Fibroblast of pulmonary artery (primary cell): ENCODE data around the gene WDR53.
A peak's percentile ranks its signal among the peaks of the same experiment; 100 is the strongest.
"Not testable (repeated sequence)": the region's sequence is repeated elsewhere in the genome, so short reads cannot be mapped to it uniquely, and the experiment has no call there.

Experiments
- DNase-seq: peaks from one replicate; pipeline ENCODE4 v3.0.0-alpha.2; 2010; ENCODE audit warnings: low read depth
- H3K4me3 ChIP-seq: replicated peaks from 2 replicates; pipeline ENCODE4 v1.5.1; 2011; ENCODE audit warnings: low read depth, mild to moderate bottlenecking, control low read depth, low read length, moderate library complexity
- TF ChIP-seq, protein P1 (sequence below): IDR thresholded peaks from 2 replicates; pipeline ENCODE4 v1.5.1; 2011; ENCODE audit warnings: mild to moderate bottlenecking, control low read depth, low read length, inconsistent platforms; ENCODE audit errors: missing control alignments

Gene WDR53

DNA sequence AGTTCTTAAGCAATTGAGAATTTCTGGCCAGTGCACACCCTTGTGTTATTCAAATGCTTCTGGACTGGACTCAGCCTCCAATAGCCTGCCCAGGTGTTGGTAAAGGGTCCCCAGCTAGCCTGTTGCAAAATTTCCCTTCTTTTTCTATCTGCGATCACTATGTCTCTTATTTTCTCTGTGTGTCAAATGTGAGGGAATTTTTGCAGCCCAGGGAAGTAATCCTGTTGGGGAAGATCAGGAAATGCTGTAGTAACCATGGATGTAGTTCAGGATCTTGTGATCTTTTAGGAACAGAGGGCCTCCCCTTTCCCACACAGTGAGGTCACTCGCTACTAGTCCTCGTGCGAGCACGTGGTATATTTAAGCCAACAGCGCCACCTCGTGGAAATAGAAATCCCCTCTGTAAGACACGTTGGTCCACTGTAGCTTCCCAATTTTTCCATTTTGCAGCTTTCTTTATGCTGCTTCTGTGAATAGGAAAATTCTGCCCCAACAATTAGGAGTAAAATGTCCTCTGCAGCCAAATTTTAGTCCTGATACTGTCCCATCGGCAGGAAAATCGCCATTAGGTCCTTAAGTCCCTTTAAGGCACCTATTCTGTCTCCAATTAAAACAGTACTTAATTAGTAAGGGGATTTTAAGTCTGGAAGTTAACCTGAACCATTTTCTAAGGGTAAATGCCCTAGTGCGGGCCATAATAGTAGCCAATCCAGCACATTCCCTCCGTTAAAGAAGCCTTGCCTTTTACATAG, 49.2 kb downstream of the WDR53 start:
- TF ChIP-seq, protein P1, sequence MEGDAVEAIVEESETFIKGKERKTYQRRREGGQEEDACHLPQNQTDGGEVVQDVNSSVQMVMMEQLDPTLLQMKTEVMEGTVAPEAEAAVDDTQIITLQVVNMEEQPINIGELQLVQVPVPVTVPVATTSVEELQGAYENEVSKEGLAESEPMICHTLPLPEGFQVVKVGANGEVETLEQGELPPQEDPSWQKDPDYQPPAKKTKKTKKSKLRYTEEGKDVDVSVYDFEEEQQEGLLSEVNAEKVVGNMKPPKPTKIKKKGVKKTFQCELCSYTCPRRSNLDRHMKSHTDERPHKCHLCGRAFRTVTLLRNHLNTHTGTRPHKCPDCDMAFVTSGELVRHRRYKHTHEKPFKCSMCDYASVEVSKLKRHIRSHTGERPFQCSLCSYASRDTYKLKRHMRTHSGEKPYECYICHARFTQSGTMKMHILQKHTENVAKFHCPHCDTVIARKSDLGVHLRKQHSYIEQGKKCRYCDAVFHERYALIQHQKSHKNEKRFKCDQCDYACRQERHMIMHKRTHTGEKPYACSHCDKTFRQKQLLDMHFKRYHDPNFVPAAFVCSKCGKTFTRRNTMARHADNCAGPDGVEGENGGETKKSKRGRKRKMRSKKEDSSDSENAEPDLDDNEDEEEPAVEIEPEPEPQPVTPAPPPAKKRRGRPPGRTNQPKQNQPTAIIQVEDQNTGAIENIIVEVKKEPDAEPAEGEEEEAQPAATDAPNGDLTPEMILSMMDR, result peak; percentile 48
- DNase-seq, result peak; percentile 85
- H3K4me3 ChIP-seq, result no peak overlapping the region

DNA sequence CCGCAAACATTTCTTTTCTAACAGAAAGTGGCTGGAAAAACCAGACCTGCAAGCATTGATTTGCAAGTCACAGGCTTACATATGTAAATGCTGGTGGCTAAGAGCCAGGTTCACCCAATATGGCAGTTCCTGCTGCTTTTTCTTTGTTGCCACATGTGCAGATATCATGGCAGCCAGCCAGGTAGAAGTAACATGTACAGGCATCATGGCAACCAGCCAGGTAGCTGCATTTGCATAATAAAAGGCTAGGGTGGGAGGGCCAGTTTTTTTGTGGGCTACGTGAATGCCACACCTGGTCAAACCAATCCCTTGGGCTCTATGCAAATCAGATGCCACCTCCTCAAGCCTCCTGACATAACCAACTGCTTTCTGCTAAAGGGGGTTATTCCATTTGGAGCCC, 50.4 kb downstream of the WDR53 start:
- H3K4me3 ChIP-seq, result no peak overlapping the region
- TF ChIP-seq, protein P1, result no peak
- peak; percentile 44 for DNase-seq

DNA sequence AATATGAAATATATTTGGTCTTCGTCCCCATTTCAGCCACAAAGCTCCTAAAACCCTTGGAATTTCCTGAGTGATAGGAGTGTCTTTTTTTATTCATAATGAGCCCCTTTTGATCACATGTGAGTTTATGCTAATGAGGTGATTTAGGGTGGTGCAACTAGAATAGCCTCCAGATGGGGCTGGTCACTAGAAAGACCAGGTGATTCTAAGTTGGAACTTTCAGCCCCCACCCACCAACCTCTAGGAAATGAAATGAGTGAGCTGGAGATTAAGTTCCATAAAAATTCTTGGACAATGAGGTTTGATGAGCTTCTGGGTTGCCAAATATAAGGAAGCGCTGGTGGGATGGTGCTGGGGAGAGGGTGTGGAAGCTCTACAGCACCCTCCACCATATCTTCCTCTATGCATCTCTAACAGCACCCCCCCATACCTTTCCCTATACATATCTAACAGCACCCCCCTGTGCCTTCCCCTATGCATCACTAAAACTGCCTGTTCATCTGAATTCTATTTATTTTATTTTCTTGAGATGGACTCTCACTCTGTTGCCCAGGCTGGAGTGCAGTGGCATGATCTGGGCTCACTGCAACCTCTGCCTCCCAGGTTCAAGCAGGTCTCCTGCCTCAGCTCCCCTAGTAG, 51.1 kb downstream of the WDR53 start:
- DNase-seq, result no peak
- TF ChIP-seq, protein P1, result no peak
- no peak overlapping the region for H3K4me3 ChIP-seq

DNA sequence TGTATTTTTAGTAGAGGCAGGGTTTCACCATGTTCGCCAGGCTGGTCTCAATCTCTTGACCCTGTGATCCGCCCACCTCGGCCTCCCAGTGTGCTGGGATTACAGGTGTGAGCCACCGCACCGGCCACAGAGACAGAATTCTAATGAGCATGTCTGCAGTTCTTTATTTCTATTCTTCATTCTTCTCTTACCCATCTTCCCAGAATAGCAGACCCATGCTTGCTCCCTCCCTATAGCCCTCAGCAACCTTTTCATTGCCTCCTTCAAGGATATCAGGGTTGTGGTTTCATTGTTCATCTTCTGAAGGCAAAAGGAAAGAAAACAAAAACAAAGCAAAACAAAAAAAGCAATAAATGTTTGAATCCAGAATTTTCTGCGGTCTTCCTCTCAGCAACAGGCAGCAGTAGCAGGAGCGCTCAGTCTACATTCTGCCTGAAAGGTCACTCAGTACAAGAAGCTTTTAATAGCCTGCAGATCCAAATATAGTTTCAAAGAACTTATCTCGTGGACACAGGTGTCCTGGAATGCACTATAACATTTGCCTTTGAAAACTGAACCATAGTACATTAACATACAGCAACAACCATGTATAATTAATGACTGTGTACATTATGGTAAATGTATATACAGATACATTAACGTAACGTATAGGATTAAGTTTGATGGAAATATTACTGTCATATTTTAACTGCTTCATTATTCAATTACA, 53.3 kb downstream of the WDR53 start, which contains the start of gene SMCO1:
Gene SMCO1, minus strand, starts transcription at position 434 of the 709 bp plus-strand sequence. Its CDS starts 137 bp downstream, at position 297.
- no peak for DNase-seq
- H3K4me3 ChIP-seq, result no peak within 1 kb of the TSS
- TF ChIP-seq, protein P1, result no peak

DNA sequence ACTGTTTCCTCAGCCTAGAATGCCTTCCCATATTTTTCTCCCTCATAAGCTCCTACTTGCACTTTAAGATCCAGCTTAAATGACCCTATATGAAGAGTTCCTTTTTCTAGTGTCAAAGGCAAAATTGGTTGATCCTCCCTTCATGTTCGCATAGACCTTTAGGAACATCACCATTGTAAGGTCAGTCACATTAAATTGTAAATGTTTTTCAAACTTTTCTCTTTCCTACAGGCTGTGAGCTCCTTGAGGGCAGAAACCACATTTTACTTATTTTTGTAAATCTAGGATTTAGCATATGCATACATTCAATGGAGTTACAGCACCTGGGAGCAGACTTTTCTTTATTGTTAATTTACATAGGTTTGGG, 54.0 kb downstream of the WDR53 start:
- DNase-seq, result no peak
- H3K4me3 ChIP-seq, result no peak overlapping the region
- TF ChIP-seq, protein P1, result no peak

DNA sequence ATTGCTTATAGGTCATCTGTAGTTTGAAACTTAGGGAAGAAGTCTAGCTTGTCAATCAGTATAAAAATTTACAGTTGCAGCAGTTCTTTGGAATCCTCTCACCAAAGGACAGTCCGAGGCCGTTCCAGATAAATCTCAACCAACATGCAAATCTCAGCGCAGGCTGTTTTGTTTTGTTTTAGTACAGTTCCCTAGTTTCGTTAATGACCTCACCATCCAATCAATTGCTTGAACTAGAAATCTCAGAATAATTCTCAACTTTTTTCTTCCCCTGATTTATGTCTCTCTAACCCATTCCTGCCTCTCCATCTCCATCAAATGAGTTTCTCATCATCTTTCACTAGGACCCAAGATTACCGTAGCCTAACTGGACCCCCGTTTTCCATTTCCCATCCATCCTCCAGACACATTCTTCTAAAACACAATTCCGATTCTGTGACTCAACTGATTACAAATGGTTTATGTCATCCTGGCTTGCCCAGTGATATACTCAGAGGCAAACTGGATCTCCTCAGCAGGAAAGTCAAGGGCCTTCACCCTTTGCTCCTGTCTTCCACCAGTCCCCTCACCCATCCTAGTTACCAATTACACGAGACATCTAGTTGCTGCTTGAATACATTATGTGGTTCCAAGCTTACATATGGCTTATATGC, 54.5 kb downstream of the WDR53 start:
- H3K4me3 ChIP-seq, result no peak overlapping the region
- TF ChIP-seq, protein P1, result no peak
- DNase-seq, result peak; percentile 54

DNA sequence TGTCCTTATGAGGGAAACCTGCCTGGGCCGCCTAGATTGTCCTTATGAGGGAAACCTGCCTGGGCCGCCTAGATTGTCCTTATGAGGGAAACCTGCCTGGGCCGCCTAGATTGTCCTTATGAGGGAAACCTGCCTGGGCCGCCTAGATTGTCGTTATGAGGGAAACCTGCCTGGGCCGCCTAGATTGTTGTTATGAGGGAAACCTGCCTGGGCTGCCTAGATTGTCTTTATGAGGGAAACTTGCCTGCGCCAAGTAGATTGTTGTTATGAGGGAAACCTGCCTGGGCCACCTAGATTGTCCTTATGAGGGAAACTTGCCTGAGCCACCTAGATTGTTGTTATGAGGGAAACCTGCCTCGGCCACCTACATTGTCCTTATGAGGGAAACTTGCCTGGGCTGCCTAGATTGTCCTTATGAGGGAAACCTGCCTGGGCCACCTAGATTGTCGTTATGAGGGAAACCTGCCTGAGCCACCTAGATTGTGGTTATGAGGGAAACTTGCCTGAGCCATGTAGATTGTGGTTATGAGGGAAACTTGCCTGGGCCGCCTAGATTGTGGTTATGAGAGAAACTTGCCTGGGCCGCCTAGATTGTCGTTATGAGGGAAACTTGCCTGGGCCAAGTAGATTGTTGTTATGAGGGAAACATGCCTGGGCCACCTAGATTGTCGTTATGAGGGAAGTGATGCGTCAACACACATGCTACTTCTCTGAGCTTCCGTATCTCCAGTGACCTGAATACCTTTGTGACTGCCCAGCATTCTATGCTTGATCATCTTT, 56.5 kb downstream of the WDR53 start:
- DNase-seq, H3K4me3 ChIP-seq: not testable (repeated sequence)

DNA sequence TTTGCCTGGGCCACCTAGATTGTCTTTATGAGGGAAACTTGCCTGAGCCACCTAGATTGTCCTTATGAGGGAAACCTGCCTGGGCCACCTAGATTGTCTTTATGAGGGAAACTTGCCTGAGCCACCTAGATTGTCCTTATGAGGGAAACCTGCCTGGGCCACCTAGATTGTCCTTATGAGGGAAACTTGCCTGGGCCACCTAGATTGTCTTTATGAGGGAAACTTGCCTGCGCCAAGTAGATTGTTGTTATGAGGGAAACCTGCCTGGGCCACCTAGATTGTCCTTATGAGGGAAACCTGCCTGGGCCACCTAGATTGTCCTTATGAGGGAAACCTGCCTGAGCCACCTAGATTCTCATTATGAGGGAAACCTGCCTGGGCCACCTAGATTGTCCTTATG, 57.2 kb downstream of the WDR53 start:
- DNase-seq, H3K4me3 ChIP-seq: not testable (repeated sequence)
